KBM-7 (cell line): ENCODE data around the gene SDK1.

Experiments used
- DNase-seq: peaks from one replicate; pipeline ENCODE4 v3.0.0-alpha.2; 2015
- in situ Hi-C: fragments of 300-500 bp; cut with MboI; formaldehyde crosslinking; loops from 2 replicates; pipeline ENCODE4 v1.14.3; 2020; ENCODE audit warnings: low sequenced_read_pairs, low pct_unique_long_range_greater_than_20kb, mixed read lengths

SDK1 gene

GRCh38 chr7:3942276-3942675, 641.2 kb downstream of the SDK1 start:
- in situ Hi-C loops, result no loop called here
- no peak for DNase-seq

- in situ Hi-C loops, result no loop called here
- DNase-seq, result no peak
These were observed 642.0 kb downstream of the SDK1 start for GRCh38 chr7:3942816-3943745.

- in situ Hi-C loops, result no loop called here
- no peak for DNase-seq
These were observed 642.9 kb downstream of the SDK1 start for GRCh38 chr7:3943779-3944520.

GRCh38 chr7:3949242-3949640, 648.2 kb downstream of the SDK1 start:
- in situ Hi-C loops, result no loop called here
- DNase-seq, result no peak

- in situ Hi-C loops, result no loop called here
- no peak for DNase-seq
These were observed 649.2 kb downstream of the SDK1 start for GRCh38 chr7:3950249-3950648.

GRCh38 chr7:3951316-3952055, 650.4 kb downstream of the SDK1 start:
- DNase-seq, result no peak
- in situ Hi-C loops, result no loop called here

- in situ Hi-C loops, result no loop called here
- no peak for DNase-seq
These were observed 652.1 kb downstream of the SDK1 start for GRCh38 chr7:3953133-3953532.

GRCh38 chr7:3953946-3954345, 652.9 kb downstream of the SDK1 start:
- DNase-seq, result no peak
- in situ Hi-C loops, result no loop called here

GRCh38 chr7:3955026-3955425, 654.0 kb downstream of the SDK1 start:
- no peak for DNase-seq
- in situ Hi-C loops, result no loop called here

GRCh38 chr7:3955751-3956696, 655.0 kb downstream of the SDK1 start:
- DNase-seq, result no peak

GRCh38 chr7:3956949-3957348, 655.9 kb downstream of the SDK1 start:
- in situ Hi-C loops, result no loop called here
- no peak for DNase-seq

More at GRCh38 chr7:3955751-3956696, 655.0 kb downstream of the SDK1 start:
- in situ Hi-C loops, result no loop called here

- in situ Hi-C loops, result no loop called here
- no peak for DNase-seq
These were observed 656.5 kb downstream of the SDK1 start for GRCh38 chr7:3957472-3958108.

- in situ Hi-C loops, result no loop called here
- DNase-seq, result no peak
These were observed 657.0 kb downstream of the SDK1 start for GRCh38 chr7:3958109-3958483.

- DNase-seq, result no peak
- in situ Hi-C loops, result no loop called here
These were observed 658.3 kb downstream of the SDK1 start for GRCh38 chr7:3959364-3959763.

GRCh38 chr7:3960050-3960763, 659.2 kb downstream of the SDK1 start:
- in situ Hi-C loops, result no loop called here
- no peak for DNase-seq

- no peak for DNase-seq
- in situ Hi-C loops, result no loop called here
These were observed 659.9 kb downstream of the SDK1 start for GRCh38 chr7:3960942-3961341.

GRCh38 chr7:3961857-3962503, 660.9 kb downstream of the SDK1 start:
- DNase-seq, result no peak
- in situ Hi-C loops, result no loop called here
